ENCODE measurements around the gene FOXC1. TPM values are rescaled to one million over a fixed set of nuclear protein-coding genes. Genes with fewer than 3 reads are reported as not detected.
A peak's percentile ranks its signal among the peaks of the same experiment; 100 is the strongest.

FOXC1 gene
- total RNA-seq, 1 experiment from 2014 or later, result not detected

DNA sequence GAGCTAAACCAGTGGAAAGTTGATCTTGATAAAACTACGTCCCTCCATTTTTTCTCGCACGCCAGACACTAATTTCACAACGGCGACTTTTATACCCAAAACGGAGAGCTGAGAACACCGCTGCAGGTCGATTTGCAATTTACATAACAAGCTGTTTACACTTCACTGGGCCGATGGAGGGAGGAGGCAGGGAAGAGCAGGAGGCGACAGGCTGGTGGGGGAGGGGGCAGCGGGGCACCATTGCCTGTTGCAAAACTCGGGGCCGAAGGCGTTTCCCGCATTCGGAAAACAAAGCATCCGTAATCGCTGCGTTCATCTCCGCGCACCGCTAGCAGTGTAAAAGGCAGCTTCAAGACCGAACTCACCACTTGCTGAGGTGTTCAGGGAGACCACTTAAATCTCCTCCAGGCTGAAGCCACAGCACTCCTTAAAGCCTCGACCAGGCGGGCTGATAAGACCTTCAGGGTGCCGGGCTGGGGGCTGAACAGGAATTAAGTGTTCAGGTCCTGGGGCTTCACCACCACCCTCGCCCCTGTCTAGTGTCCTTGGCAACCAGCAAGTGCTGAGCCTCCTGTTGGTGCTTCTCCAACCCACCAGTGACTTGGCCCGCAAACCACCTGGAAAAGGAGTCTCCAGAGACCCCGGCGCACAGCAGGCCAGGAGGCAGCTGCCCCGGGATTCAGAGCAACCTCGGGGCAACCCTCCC lies 2.0 kb upstream of the FOXC1 start:
- Mint-ChIP-seq H3K27ac (no peak overlapping the region), H3K4me1 (peaks cover 38 to 44% of the 10 kb centered on the region in 2 experiments)

More for the DNA sequence above, 2.0 kb upstream of the FOXC1 start:
- Mint-ChIP-seq H3K27me3 (ENCODE audit: low read depth) (peaks cover 84% of the 10 kb centered on the region), H3K9me3 (peaks cover 0 to 4% of the 10 kb centered on the region in 2 experiments; a peak in 2 of 5 replicates), H3K4me3 (peak overlapping the region; percentile 40 to 73), H3K36me3 (ENCODE audit: insufficient read depth in 1 of 3, low read depth in 3 of 3) (no peaks in the 10 kb centered on the region)
- Histone ChIP-seq H3T11ph (ENCODE audit: low read length) (no peak overlapping the region), H3K4me1 (ENCODE audit: insufficient read depth, low read length) (no peaks in the 10 kb centered on the region; the same call in 1 of the 2 replicates), H2AFZ (ENCODE audit: low read length) (no peak overlapping the region), H3K23ac (ENCODE audit: insufficient read length, low read depth, low read length) (no peak overlapping the region), H2BK15ac (ENCODE audit: low read depth, low read length) (no peak overlapping the region), H4K5ac (ENCODE audit: insufficient read length, low read depth, low read length) (no peak overlapping the region), H3K9me3 (ENCODE audit: control insufficient read depth, low read depth, low read length) (no peaks in the 10 kb centered on the region), H4K91ac (ENCODE audit: insufficient read length, low read depth, low read length) (no peak overlapping the region), H2BK5ac (ENCODE audit: insufficient read length, low read length) (no peak overlapping the region), H3K27ac (ENCODE audit: insufficient read length, low read depth, low read length) (no peak overlapping the region), H3K23me2 (ENCODE audit: insufficient read length, low read depth, low read length, poor library complexity, severe bottlenecking) (peaks cover 27% of the 10 kb centered on the region), H3K79me1 (ENCODE audit: insufficient read depth, low read depth, low read length, poor library complexity, severe bottlenecking) (no peaks in the 10 kb centered on the region), H3K56ac (ENCODE audit: insufficient read length, low read depth, low read length) (no peak overlapping the region), H3K4ac (ENCODE audit: low read depth, low read length) (no peak overlapping the region), H3K27me3 (ENCODE audit: insufficient read depth, low read length) (peaks cover 73% of the 10 kb centered on the region), H2AK5ac (ENCODE audit: insufficient read length, low read length) (no peak overlapping the region), H2BK12ac (ENCODE audit: insufficient read length, low read depth, low read length) (no peak overlapping the region), H3K79me2 (ENCODE audit: insufficient read depth, low read length) (no peaks in the 10 kb centered on the region), H3K14ac (ENCODE audit: insufficient read depth, low read length) (no peak overlapping the region), H2BK120ac (ENCODE audit: low read depth, low read length, poor library complexity, severe bottlenecking) (no peak overlapping the region), H3K4me2 (ENCODE audit: insufficient read depth, insufficient read length, low read length) (peak overlapping the region; percentile 44), H3K9ac (ENCODE audit: extremely low read depth, insufficient read length, low read length) (no peak overlapping the region), H4K20me1 (ENCODE audit: control insufficient read depth, insufficient read depth, insufficient read length) (no peaks in the 10 kb centered on the region), H3K18ac (ENCODE audit: insufficient read length, low read depth, low read length) (no peak overlapping the region), H2BK20ac (ENCODE audit: low read depth, low read length, poor library complexity, severe bottlenecking) (no peak overlapping the region), H4K8ac (replicated peaks; ENCODE audit: insufficient read length, low read depth, low read length) (no peak overlapping the region)
- WGBS (ENCODE audit: extremely low coverage, insufficient read length, low lambda C conversion rate), result no CpG with 5 or more reads among the region's 32 CpGs
- DNase-seq, result peak; percentile 91
- TF ChIP-seq, protein P1, sequence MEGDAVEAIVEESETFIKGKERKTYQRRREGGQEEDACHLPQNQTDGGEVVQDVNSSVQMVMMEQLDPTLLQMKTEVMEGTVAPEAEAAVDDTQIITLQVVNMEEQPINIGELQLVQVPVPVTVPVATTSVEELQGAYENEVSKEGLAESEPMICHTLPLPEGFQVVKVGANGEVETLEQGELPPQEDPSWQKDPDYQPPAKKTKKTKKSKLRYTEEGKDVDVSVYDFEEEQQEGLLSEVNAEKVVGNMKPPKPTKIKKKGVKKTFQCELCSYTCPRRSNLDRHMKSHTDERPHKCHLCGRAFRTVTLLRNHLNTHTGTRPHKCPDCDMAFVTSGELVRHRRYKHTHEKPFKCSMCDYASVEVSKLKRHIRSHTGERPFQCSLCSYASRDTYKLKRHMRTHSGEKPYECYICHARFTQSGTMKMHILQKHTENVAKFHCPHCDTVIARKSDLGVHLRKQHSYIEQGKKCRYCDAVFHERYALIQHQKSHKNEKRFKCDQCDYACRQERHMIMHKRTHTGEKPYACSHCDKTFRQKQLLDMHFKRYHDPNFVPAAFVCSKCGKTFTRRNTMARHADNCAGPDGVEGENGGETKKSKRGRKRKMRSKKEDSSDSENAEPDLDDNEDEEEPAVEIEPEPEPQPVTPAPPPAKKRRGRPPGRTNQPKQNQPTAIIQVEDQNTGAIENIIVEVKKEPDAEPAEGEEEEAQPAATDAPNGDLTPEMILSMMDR (conservative IDR thresholded peaks at IDR 0.05), result no peak

Measured in H9 (cell line).